Upper lobe of left lung (tissue), 4 donors: ENCODE results near the gene NINJ1.

Experiments used
- POLR2AphosphoS5 ChIP-seq, 2 donors: sonication (generic); formaldehyde crosslinking; IDR thresholded peaks; one replicate each; pipeline ENCODE4 v1.5.1; 2017; ENCODE audit warnings: antibody characterized with exemption in 2 of 2
- TF ChIP-seq, protein P1 (sequence below), 6 experiments: fragments of 450-650 bp in 4 of 6; fragments of 200-600 bp in 2 of 6; sonication (generic) in 2 of 6; IDR thresholded peaks; one replicate each; pipeline ENCODE4 v1.5.1; 2016 to 2019; ENCODE audit warnings: antibody characterized with exemption in 6 of 6

- TF ChIP-seq POLR2AphosphoS5 (IDR thresholded peaks at IDR 0.05), result no peak
- TF ChIP-seq, protein P1, sequence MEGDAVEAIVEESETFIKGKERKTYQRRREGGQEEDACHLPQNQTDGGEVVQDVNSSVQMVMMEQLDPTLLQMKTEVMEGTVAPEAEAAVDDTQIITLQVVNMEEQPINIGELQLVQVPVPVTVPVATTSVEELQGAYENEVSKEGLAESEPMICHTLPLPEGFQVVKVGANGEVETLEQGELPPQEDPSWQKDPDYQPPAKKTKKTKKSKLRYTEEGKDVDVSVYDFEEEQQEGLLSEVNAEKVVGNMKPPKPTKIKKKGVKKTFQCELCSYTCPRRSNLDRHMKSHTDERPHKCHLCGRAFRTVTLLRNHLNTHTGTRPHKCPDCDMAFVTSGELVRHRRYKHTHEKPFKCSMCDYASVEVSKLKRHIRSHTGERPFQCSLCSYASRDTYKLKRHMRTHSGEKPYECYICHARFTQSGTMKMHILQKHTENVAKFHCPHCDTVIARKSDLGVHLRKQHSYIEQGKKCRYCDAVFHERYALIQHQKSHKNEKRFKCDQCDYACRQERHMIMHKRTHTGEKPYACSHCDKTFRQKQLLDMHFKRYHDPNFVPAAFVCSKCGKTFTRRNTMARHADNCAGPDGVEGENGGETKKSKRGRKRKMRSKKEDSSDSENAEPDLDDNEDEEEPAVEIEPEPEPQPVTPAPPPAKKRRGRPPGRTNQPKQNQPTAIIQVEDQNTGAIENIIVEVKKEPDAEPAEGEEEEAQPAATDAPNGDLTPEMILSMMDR (IDR thresholded peaks at IDR 0.05), result no peak
Measured at GRCh38 chr9:93118863-93119702, 15.0 kb downstream of the NINJ1 start.
